GM23248 (cell line): ENCODE measurements around the gene AKAP13.

ENCODE experiments used
- EZH2 ChIP-seq: fragments of 200-600 bp; sonication (generic); IDR thresholded peaks from 2 replicates; pipeline ENCODE4 v1.6.1; 2018; ENCODE audit warnings: antibody characterized with exemption, mild to moderate bottlenecking; ENCODE audit not compliant: insufficient read depth, poor library complexity, severe bottlenecking
- EZH2phosphoT487 ChIP-seq: fragments of 200-600 bp; sonication (generic); IDR thresholded peaks from 2 replicates; pipeline ENCODE4 v1.6.1; 2018; ENCODE audit warnings: antibody characterized with exemption, moderate library complexity, mild to moderate bottlenecking, low read depth; ENCODE audit not compliant: insufficient read depth

DNA sequence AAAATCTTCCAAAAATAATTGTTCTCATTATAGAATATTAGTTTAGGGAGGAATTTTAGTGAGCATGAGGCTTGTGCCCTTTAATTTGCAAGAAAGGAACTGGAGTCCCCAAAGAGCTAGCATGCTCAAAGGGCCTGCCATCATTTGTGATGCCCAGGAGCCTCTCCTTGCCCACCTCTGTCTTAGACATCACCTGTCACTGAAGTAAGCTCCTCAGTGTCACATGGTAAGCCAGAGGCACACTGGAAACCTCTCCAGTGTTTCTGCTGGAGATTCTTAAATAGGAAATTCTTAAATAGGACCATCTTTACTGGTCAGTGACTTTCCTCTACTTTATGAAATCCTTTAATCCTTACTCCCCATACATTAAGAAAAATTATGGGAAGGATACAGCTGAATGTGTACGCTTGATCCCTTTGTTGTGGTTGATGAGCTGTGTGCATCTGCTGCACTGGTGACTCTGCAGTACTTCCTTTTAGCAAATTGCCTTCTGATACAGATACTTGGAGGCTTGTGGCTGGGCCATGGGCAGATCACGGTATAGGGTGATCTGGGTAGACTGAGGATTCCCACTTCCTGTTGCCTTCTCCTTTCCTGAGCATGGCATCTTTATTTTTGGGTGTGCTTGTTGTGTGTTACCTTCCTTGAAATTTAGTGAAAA lies 216.9 kb downstream of the AKAP13 start:
- TF ChIP-seq EZH2 = no peak
- no peak for TF ChIP-seq EZH2phosphoT487
